Activated CD4-positive, alpha-beta memory T cell treated with anti-CD3 and anti-CD28 coated beads, Interleukin-2, amount 10 ng/mL, durations not matched to agents 7 days and 5 days (primary cell): ENCODE results near the gene DLX4. TPM values are rescaled to one million over a fixed set of nuclear protein-coding genes. Genes with fewer than 3 reads are reported as not detected.
A peak's percentile ranks its signal among the peaks of the same experiment; 100 is the strongest.

Experiments used
- CTCF ChIA-PET: fragments of 350-600 bp; sonication (Branson Sonifier 250); formaldehyde crosslinking; loops from one replicate; lab custom pipeline; 2021; ENCODE audit warnings: antibody characterized with exemption, inconsistent platforms; lab: Charles Lee
- POLR2A ChIA-PET: fragments of 350-600 bp; sonication (Branson Sonifier 250); formaldehyde crosslinking; loops from one replicate; lab custom pipeline; 2021; ENCODE audit warnings: antibody characterized with exemption; lab: Charles Lee
- DNase-seq: peaks from one replicate; pipeline ENCODE4 v3.0.0-alpha.2; 2020
- H3K27ac Mint-ChIP-seq: one replicate; pipeline ENCODE4 v1.8.0; 2021; ENCODE audit warnings: mild to moderate bottlenecking, mixed read lengths
- H3K27me3 Mint-ChIP-seq: one replicate; pipeline ENCODE4 v1.8.0; 2021; ENCODE audit warnings: mixed read lengths
- H3K36me3 Mint-ChIP-seq: one replicate; pipeline ENCODE4 v1.8.0; 2021; ENCODE audit warnings: low read depth, mixed read lengths
- H3K4me1 Mint-ChIP-seq: one replicate; pipeline ENCODE4 v1.8.0; 2021; ENCODE audit warnings: mixed read lengths
- H3K4me3 Mint-ChIP-seq: one replicate; pipeline ENCODE4 v1.8.0; 2021; ENCODE audit warnings: mild to moderate bottlenecking, mixed read lengths
- H3K9me3 Mint-ChIP-seq: one replicate; pipeline ENCODE4 v1.8.0; 2021; ENCODE audit warnings: mixed read lengths
- total RNA-seq, 2 experiments: library from RNA; stranded (reverse); gene quantifications; one replicate each; pipeline ENCODE4 v1.2.3, GENCODE V29; 2021

DLX4 gene
- total RNA-seq, 2 experiments from 2014 or later: 0.28 TPM

- DNase-seq: no peak
- peaks cover 37% of the 10 kb centered on the region for H3K4me1 Mint-ChIP-seq
- POLR2A ChIA-PET: interaction anchor here (0.7 to 2.7 kb wide), 4 partner anchors 43 to 136 kb away, joined by 3 to 8 read pairs (median 3); no protein-coding TSS in a partner anchor
- no peaks in the 10 kb centered on the region for H3K9me3 Mint-ChIP-seq
- no peak overlapping the region for H3K4me3 Mint-ChIP-seq
- no peak overlapping the region for H3K27ac Mint-ChIP-seq
- H3K27me3 Mint-ChIP-seq: peaks cover 73% of the 10 kb centered on the region
- H3K36me3 Mint-ChIP-seq: peaks cover 6% of the 10 kb centered on the region
- CTCF ChIA-PET: interaction anchor here (0.8 to 7.2 kb wide), 36 partner anchors 7 to 439 kb away, joined by 3 to 159 read pairs (median 10); partner anchors contain the start of genes NXPH3 and PDK2
Observed at GRCh38 chr17:49996121-49996494, 27.1 kb downstream of the DLX4 start.

DNA sequence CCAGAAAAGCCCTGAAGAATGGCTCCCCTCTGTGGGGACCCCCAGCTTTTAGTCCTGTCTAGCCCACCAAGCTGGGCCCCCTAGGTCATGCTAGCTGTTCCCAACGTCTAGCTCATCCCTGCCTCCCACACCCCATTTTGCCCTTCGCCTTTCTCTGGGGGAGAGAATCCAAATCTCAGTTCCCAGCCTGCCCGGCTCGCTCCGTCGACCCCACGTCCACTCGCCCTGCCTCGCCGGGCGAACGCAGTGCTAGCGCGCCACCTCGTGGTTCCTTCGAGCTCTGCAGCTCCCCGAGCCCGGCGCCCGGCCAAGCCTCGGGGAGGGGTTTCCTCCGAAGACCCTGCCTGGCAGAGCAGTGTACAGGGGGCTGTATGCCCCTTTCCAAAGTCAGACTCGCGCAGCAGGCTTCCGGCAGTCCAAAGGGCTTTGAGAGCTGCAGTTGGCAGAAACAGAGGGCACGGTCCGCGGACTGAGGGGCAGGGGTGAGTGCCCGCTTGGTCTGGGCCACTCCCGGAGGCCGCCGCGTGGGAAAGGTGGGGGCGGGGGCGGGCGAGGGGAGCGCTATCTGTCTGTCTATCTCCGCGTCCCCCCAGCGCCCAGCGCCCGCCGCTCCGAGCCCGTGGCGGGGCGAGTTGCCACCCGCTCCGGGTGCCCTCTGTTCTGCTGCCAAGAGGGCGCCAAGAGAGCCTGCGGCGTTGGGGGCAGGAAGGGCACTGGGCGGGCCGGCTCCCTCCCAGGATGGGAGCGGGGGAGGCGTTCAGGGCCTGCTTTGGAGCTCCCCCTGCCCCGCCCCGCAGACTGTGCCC, 27.7 kb downstream of the DLX4 start:
- DNase-seq: peak; percentile 61
- Mint-ChIP-seq H3K36me3 (peaks cover 6% of the 10 kb centered on the region), H3K4me1 (peaks cover 37% of the 10 kb centered on the region), H3K9me3 (no peaks in the 10 kb centered on the region), H3K27ac (no peak overlapping the region), H3K27me3 (peaks cover 73% of the 10 kb centered on the region), H3K4me3 (no peak overlapping the region)
- ChIA-PET POLR2A (interaction anchor here (0.7 to 2.7 kb wide), 6 partner anchors 44 to 145 kb away, joined by 3 to 8 read pairs (median 3); no protein-coding TSS in a partner anchor), CTCF (interaction anchor here (0.6 to 7.2 kb wide), 42 partner anchors 8 to 492 kb away, joined by 3 to 159 read pairs (median 7); partner anchors contain the start of genes NXPH3 and PDK2)

DNA sequence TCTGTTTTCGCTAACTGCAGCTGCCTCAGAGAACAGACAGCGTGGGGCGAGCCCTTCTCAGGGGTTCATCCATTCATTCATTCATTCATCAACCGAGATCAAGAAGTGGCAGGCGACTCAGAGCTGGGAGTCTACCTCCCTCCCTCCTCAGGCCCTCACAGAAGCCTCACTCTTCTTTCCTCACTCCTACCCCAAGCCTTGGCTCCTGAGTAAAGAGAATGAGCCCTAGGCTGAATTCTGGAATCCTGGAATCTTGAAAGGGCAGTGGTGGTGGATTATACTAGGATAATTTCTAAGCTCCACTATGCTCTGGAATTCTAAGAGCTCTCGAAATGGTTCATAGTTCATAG, 28.3 kb downstream of the DLX4 start:
- Mint-ChIP-seq H3K27ac (no peak overlapping the region), H3K4me1 (peaks cover 36% of the 10 kb centered on the region), H3K4me3 (no peak overlapping the region), H3K27me3 (peaks cover 73% of the 10 kb centered on the region), H3K9me3 (no peaks in the 10 kb centered on the region), H3K36me3 (peaks cover 6% of the 10 kb centered on the region)
- CTCF ChIA-PET: interaction anchor here (0.8 to 7.2 kb wide), 35 partner anchors 9 to 440 kb away, joined by 3 to 159 read pairs (median 10); partner anchors contain the start of genes NXPH3 and PDK2
- no peak for DNase-seq
- POLR2A ChIA-PET: interaction anchor here (1.1 to 2.7 kb wide), 3 partner anchors 44 to 146 kb away, joined by 3 to 8 read pairs (median 3); no protein-coding TSS in a partner anchor

GRCh38 chr17:49997773-49998703, 29.0 kb downstream of the DLX4 start:
- no peak overlapping the region for H3K27ac Mint-ChIP-seq
- peaks cover 33% of the 10 kb centered on the region for H3K4me1 Mint-ChIP-seq
- H3K9me3 Mint-ChIP-seq: no peaks in the 10 kb centered on the region
- ChIA-PET CTCF (interaction anchor here (0.6 to 7.2 kb wide), 47 partner anchors 9 to 577 kb away, joined by 3 to 159 read pairs (median 5); partner anchors contain the start of genes FAM117A, ITGA3 and PDK2), POLR2A (interaction anchor here (1.1 to 2.7 kb wide), 3 partner anchors 45 to 137 kb away, joined by 3 to 8 read pairs (median 4); no protein-coding TSS in a partner anchor)
- peak; percentile 86 for DNase-seq
- peaks cover 72% of the 10 kb centered on the region for H3K27me3 Mint-ChIP-seq
- peaks cover 6% of the 10 kb centered on the region for H3K36me3 Mint-ChIP-seq
- H3K4me3 Mint-ChIP-seq: no peak overlapping the region

DNA sequence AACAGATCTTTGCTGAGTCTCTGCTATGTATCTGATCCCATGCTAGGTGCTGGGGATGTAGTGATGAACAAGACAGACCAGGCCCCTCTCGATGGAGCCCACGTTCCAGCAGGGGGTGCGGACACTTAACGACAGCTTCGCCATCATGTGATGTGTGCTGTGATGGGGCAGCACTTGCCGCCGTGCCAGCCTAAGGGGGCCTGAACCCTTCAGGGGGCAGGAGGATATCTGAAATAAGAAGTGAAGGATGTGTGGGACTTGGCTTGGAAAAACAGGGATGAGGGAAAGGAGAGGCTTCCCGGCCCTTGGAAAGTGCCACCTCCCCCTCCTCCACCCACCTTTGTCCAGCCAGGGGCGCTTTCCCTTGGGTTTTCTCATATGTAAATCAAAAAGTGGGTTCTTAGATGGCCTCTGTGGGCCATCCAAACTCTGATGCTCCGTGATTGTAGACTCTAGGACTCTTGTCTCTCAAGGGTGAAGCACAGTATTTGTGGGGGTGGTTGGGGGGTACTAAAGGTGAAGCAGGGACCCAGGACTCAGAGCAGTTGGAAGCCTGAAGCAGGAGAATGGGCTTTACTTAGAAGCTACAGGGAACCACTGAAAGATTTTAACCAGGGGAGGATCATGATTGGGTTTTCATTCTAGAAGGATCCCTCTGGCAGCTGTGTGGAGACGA, 30.0 kb downstream of the DLX4 start:
- Mint-ChIP-seq H3K27ac (no peak overlapping the region), H3K9me3 (no peaks in the 10 kb centered on the region), H3K36me3 (peaks cover 4% of the 10 kb centered on the region), H3K27me3 (peaks cover 68% of the 10 kb centered on the region), H3K4me3 (no peak overlapping the region), H3K4me1 (peaks cover 30% of the 10 kb centered on the region)
- DNase-seq: no peak
- POLR2A ChIA-PET: interaction anchor here (1.5 to 2.7 kb wide), 2 partner anchors 46 to 118 kb away, joined by 4 to 8 read pairs; no protein-coding TSS in a partner anchor
- CTCF ChIA-PET: interaction anchor here (0.6 to 7.2 kb wide), 32 partner anchors 10 to 578 kb away, joined by 3 to 159 read pairs (median 5); partner anchors contain the start of genes FAM117A, ITGA3 and PDK2

- H3K4me3 Mint-ChIP-seq: no peak overlapping the region
- ChIA-PET POLR2A (no interaction called here), CTCF (interaction anchor here (0.5 to 1.0 kb wide), 2 partner anchors 51 to 119 kb away, joined by 3 read pairs; no protein-coding TSS in a partner anchor)
- H3K27ac Mint-ChIP-seq: no peak overlapping the region
- H3K27me3 Mint-ChIP-seq: peaks cover 44% of the 10 kb centered on the region
- DNase-seq: no peak
- no peaks in the 10 kb centered on the region for H3K9me3 Mint-ChIP-seq
- H3K4me1 Mint-ChIP-seq: no peaks in the 10 kb centered on the region
- no peaks in the 10 kb centered on the region for H3K36me3 Mint-ChIP-seq
Observed at GRCh38 chr17:50003911-50004310, 34.9 kb downstream of the DLX4 start.

DNA sequence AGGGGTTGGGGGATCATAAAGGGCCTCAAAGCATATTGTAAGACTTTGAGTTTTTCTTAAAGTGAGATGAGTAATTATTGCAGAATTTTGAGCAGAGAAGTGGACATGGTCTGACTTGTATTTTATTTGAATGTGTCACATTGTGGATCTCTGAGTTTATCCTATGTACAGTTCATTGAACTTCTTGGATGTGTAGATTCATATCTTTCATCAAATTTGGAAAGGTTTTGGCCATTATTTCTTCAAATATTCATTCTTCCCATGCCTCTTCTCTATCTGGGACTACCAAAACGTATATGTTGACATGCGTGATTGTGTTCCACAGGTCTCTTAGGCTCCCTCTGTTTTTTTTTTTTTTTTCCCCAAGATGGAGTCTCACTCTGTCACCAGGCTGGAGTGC, 40.3 kb downstream of the DLX4 start:
- POLR2A ChIA-PET: no interaction called here
- DNase-seq: no peak
- peaks cover 38% of the 10 kb centered on the region for H3K27me3 Mint-ChIP-seq
- CTCF ChIA-PET: interaction anchor here (1.0 kb wide), 1 partner anchor 9 kb away, joined by 3 read pairs; no protein-coding TSS in a partner anchor
- no peaks in the 10 kb centered on the region for H3K36me3 Mint-ChIP-seq
- H3K27ac Mint-ChIP-seq: no peak overlapping the region
- H3K4me3 Mint-ChIP-seq: no peak overlapping the region
- peaks cover 3% of the 10 kb centered on the region for H3K9me3 Mint-ChIP-seq
- H3K4me1 Mint-ChIP-seq: no peaks in the 10 kb centered on the region

DNA sequence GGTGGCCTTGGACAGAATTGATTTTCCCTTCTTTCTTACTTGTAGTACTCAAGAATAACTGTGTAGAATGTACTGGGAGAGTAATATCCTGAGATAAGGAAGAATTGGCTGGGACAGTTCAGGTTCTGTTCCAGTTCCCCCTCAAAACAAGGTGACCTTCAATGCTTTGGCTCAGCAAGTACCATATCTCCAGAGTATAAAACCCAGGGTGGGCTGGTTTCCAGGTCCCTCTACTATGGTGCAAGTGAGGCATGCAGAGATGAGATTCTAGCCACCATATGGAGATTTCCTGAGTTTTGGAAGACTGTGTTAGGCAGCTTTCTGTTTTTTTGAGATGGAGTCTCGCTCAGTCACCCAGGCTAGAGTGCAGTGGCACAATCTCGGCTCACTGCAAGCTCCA, 44.1 kb downstream of the DLX4 start:
- POLR2A ChIA-PET: no interaction called here
- DNase-seq: no peak
- CTCF ChIA-PET: interaction anchor here (1.9 kb wide), 1 partner anchor 15 kb away, joined by 4 read pairs; no protein-coding TSS in a partner anchor
- H3K4me1 Mint-ChIP-seq: no peaks in the 10 kb centered on the region
- no peak overlapping the region for H3K4me3 Mint-ChIP-seq
- no peaks in the 10 kb centered on the region for H3K36me3 Mint-ChIP-seq
- peaks cover 32% of the 10 kb centered on the region for H3K27me3 Mint-ChIP-seq
- peaks cover 3% of the 10 kb centered on the region for H3K9me3 Mint-ChIP-seq
- no peak overlapping the region for H3K27ac Mint-ChIP-seq

DNA sequence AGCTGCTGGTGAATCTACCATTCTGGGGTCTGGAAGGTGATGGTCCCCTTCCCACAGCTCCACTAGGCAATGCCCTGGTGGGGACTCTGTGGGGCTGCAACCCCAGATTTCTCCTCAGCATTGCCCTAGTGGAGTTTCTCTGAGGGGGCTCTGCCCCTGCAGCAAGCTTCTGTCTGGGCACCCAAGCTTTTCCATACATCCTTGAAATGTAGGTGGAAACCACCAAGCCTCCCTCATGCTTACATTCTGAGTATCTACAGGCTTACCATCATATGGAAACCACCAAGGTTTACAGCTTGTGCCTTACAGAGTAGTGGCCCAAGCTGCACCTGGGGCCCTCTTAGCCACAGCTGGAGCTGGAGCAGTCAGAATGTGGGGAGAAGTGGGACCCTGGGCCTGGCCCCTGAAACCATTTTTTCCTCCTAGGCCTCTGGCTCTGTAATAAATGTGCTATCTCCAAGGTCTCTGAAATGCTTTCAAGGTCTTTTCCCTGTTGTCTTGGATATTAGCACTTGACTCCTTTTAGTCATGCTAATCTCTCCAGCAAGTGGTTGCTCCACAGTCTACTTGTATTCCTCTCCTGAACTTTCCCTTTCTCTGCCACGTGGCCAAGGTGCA, 45.6 kb downstream of the DLX4 start:
- peaks cover 3% of the 10 kb centered on the region for H3K9me3 Mint-ChIP-seq
- ChIA-PET POLR2A (no interaction called here), CTCF (interaction anchor here (1.3 kb wide), 1 partner anchor 73 kb away, joined by 3 read pairs; no protein-coding TSS in a partner anchor)
- H3K27me3 Mint-ChIP-seq: peaks cover 21% of the 10 kb centered on the region
- no peak overlapping the region for H3K4me3 Mint-ChIP-seq
- H3K36me3 Mint-ChIP-seq: no peaks in the 10 kb centered on the region
- no peak overlapping the region for H3K27ac Mint-ChIP-seq
- no peak for DNase-seq
- H3K4me1 Mint-ChIP-seq: no peaks in the 10 kb centered on the region

- no peaks in the 10 kb centered on the region for H3K36me3 Mint-ChIP-seq
- no peaks in the 10 kb centered on the region for H3K4me1 Mint-ChIP-seq
- no peak overlapping the region for H3K27ac Mint-ChIP-seq
- H3K27me3 Mint-ChIP-seq: peaks cover 19% of the 10 kb centered on the region
- H3K9me3 Mint-ChIP-seq: peaks cover 3% of the 10 kb centered on the region
- no peak for DNase-seq
- ChIA-PET POLR2A (no interaction called here), CTCF (no interaction called here)
- no peak overlapping the region for H3K4me3 Mint-ChIP-seq
Observed at GRCh38 chr17:50015146-50015545, 46.2 kb downstream of the DLX4 start.

GRCh38 chr17:50018909-50019308, 49.9 kb downstream of the DLX4 start:
- no peak for DNase-seq
- ChIA-PET CTCF (no interaction called here), POLR2A (interaction anchor here (0.7 kb wide), 1 partner anchor 74 kb away, joined by 4 read pairs; no protein-coding TSS in a partner anchor)
- H3K27me3 Mint-ChIP-seq: peaks cover 11% of the 10 kb centered on the region
- no peak overlapping the region for H3K27ac Mint-ChIP-seq
- H3K9me3 Mint-ChIP-seq: peaks cover 2% of the 10 kb centered on the region
- H3K36me3 Mint-ChIP-seq: no peaks in the 10 kb centered on the region
- no peak overlapping the region for H3K4me3 Mint-ChIP-seq
- H3K4me1 Mint-ChIP-seq: no peaks in the 10 kb centered on the region
